ENCODE measurements around the gene ITPR2. TPM values are rescaled to one million over a fixed set of nuclear protein-coding genes. Genes with fewer than 3 reads are reported as not detected.

ITPR2 gene
- total RNA-seq, 2 donors from 2014 or later: 38.8 to 40.3 TPM

- no peak for DNase-seq (ENCODE audit: low spot score)
- intact Hi-C loops (cut with DNase I): no loop called here
Measured at GRCh38 chr12:26727482-26728204, 105.4 kb downstream of the ITPR2 start.

- intact Hi-C loops (cut with DNase I): no loop called here
- DNase-seq (ENCODE audit: low spot score): no peak
Measured at GRCh38 chr12:26726956-26727355, 106.0 kb downstream of the ITPR2 start.

- intact Hi-C loops (cut with DNase I): no loop called here
- DNase-seq (ENCODE audit: low spot score): no peak
Measured at GRCh38 chr12:26725276-26725916, 107.6 kb downstream of the ITPR2 start.

GRCh38 chr12:26724309-26724702, 108.7 kb downstream of the ITPR2 start:
- DNase-seq (ENCODE audit: low spot score): no peak
- intact Hi-C loops (cut with DNase I): no loop called here

GRCh38 chr12:26723379-26724308, 109.3 kb downstream of the ITPR2 start:
- DNase-seq (ENCODE audit: low spot score): no peak
- intact Hi-C loops (cut with DNase I): no loop called here

GRCh38 chr12:26721800-26722199, 111.2 kb downstream of the ITPR2 start:
- DNase-seq (ENCODE audit: low spot score): no peak
- intact Hi-C loops (cut with DNase I): no loop called here

- intact Hi-C loops (cut with DNase I): loop anchor here in 1 of 2 donors (10.0 kb wide), 1 partner anchor 105 kb away; no protein-coding TSS in a partner anchor
- DNase-seq (ENCODE audit: low spot score): no peak
Measured at GRCh38 chr12:26719852-26720251, 113.1 kb downstream of the ITPR2 start.

- intact Hi-C loops (cut with DNase I): loop anchor here in 1 of 2 donors (10.0 kb wide), 1 partner anchor 107 kb away; no protein-coding TSS in a partner anchor
- no peak for DNase-seq (ENCODE audit: low spot score)
Measured at GRCh38 chr12:26717757-26718156, 115.2 kb downstream of the ITPR2 start.

GRCh38 chr12:26715232-26715631, 117.8 kb downstream of the ITPR2 start:
- intact Hi-C loops (cut with DNase I): loop anchor here in 1 of 2 donors (10.0 kb wide), 1 partner anchor 110 kb away; no protein-coding TSS in a partner anchor
- DNase-seq (ENCODE audit: low spot score): no peak

GRCh38 chr12:26713885-26714383, 119.1 kb downstream of the ITPR2 start:
- intact Hi-C loops (cut with DNase I): loop anchor here in 1 of 2 donors (10.0 kb wide), 1 partner anchor 111 kb away; no protein-coding TSS in a partner anchor
- no peak for DNase-seq (ENCODE audit: low spot score)

- no peak for DNase-seq (ENCODE audit: low spot score)
- intact Hi-C loops (cut with DNase I): loop anchor here in 1 of 2 donors (10.0 kb wide), 1 partner anchor 112 kb away; no protein-coding TSS in a partner anchor
Measured at GRCh38 chr12:26712892-26713291, 120.1 kb downstream of the ITPR2 start.

GRCh38 chr12:26711569-26711968, 121.4 kb downstream of the ITPR2 start:
- intact Hi-C loops (cut with DNase I): loop anchor here in 1 of 2 donors (10.0 kb wide), 1 partner anchor 113 kb away; no protein-coding TSS in a partner anchor
- DNase-seq (ENCODE audit: low spot score): no peak

GRCh38 chr12:26711072-26711471, 121.9 kb downstream of the ITPR2 start:
- intact Hi-C loops (cut with DNase I): loop anchor here in 1 of 2 donors (10.0 kb wide), 1 partner anchor 114 kb away; no protein-coding TSS in a partner anchor
- no peak for DNase-seq (ENCODE audit: low spot score)

- intact Hi-C loops (cut with DNase I): no loop called here
- DNase-seq (ENCODE audit: low spot score): no peak
Measured at GRCh38 chr12:26705851-26706250, 127.1 kb downstream of the ITPR2 start.

- intact Hi-C loops (cut with DNase I): no loop called here
- DNase-seq (ENCODE audit: low spot score): no peak
Measured at GRCh38 chr12:26704684-26705460, 128.1 kb downstream of the ITPR2 start.

- intact Hi-C loops (cut with DNase I): no loop called here
Measured at GRCh38 chr12:26704214-26704613, 128.8 kb downstream of the ITPR2 start.

GRCh38 chr12:26702741-26703140, 130.3 kb downstream of the ITPR2 start:
- no peak for DNase-seq (ENCODE audit: low spot score)
- intact Hi-C loops (cut with DNase I): no loop called here

More at GRCh38 chr12:26704214-26704613, 128.8 kb downstream of the ITPR2 start:
- DNase-seq (ENCODE audit: low spot score): no peak

GRCh38 chr12:26701604-26702215, 131.3 kb downstream of the ITPR2 start:
- intact Hi-C loops (cut with DNase I): no loop called here
- DNase-seq (ENCODE audit: low spot score): no peak
